Ishikawa (cell line): ENCODE results near the gene PAPLN.

ENCODE experiments used
- CEBPB ChIP-seq: IDR thresholded peaks from 2 replicates; pipeline ENCODE4 v1.6.1; 2012
- CREB1 ChIP-seq: IDR thresholded peaks from 2 replicates; pipeline ENCODE4 v1.6.1; 2012; ENCODE audit warnings: low read depth
- EGR1 ChIP-seq: IDR thresholded peaks from 2 replicates; pipeline ENCODE4 v1.6.1; 2012
- EP300 ChIP-seq: IDR thresholded peaks from 2 replicates; pipeline ENCODE4 v1.6.1; 2012; ENCODE audit warnings: borderline replicate concordance
- FOXM1 ChIP-seq: IDR thresholded peaks from 2 replicates; pipeline ENCODE4 v1.6.1; 2012; ENCODE audit warnings: low read depth, borderline replicate concordance
- NFIC ChIP-seq: IDR thresholded peaks from 2 replicates; pipeline ENCODE4 v1.6.1; 2012
- RAD21 ChIP-seq: IDR thresholded peaks from 2 replicates; pipeline ENCODE4 v1.6.1; 2012; ENCODE audit warnings: low read depth
- TAF1 ChIP-seq: IDR thresholded peaks from 2 replicates; pipeline ENCODE4 v1.6.1; 2012; ENCODE audit warnings: low read depth, mild to moderate bottlenecking
- TCF12 ChIP-seq: IDR thresholded peaks from 2 replicates; pipeline ENCODE4 v1.6.1; 2012; ENCODE audit warnings: low read depth
- TEAD4 ChIP-seq: IDR thresholded peaks from 2 replicates; pipeline ENCODE4 v1.6.1; 2012
- YY1 ChIP-seq: IDR thresholded peaks from 2 replicates; pipeline ENCODE4 v1.6.1; 2012; ENCODE audit warnings: low read depth
- ZBTB7A ChIP-seq: IDR thresholded peaks from 2 replicates; pipeline ENCODE4 v1.6.1; 2012; ENCODE audit warnings: low read depth
- TF ChIP-seq, protein P1 (sequence below): IDR thresholded peaks from 2 replicates; pipeline ENCODE4 v1.6.1; 2012; ENCODE audit warnings: low read depth, mild to moderate bottlenecking
- TF ChIP-seq, protein P2 (sequence below): IDR thresholded peaks from 2 replicates; pipeline ENCODE4 v1.6.1; 2012
- TF ChIP-seq, protein P3 (sequence below): IDR thresholded peaks from 2 replicates; pipeline ENCODE4 v1.6.1; 2012

PAPLN gene, protein sequence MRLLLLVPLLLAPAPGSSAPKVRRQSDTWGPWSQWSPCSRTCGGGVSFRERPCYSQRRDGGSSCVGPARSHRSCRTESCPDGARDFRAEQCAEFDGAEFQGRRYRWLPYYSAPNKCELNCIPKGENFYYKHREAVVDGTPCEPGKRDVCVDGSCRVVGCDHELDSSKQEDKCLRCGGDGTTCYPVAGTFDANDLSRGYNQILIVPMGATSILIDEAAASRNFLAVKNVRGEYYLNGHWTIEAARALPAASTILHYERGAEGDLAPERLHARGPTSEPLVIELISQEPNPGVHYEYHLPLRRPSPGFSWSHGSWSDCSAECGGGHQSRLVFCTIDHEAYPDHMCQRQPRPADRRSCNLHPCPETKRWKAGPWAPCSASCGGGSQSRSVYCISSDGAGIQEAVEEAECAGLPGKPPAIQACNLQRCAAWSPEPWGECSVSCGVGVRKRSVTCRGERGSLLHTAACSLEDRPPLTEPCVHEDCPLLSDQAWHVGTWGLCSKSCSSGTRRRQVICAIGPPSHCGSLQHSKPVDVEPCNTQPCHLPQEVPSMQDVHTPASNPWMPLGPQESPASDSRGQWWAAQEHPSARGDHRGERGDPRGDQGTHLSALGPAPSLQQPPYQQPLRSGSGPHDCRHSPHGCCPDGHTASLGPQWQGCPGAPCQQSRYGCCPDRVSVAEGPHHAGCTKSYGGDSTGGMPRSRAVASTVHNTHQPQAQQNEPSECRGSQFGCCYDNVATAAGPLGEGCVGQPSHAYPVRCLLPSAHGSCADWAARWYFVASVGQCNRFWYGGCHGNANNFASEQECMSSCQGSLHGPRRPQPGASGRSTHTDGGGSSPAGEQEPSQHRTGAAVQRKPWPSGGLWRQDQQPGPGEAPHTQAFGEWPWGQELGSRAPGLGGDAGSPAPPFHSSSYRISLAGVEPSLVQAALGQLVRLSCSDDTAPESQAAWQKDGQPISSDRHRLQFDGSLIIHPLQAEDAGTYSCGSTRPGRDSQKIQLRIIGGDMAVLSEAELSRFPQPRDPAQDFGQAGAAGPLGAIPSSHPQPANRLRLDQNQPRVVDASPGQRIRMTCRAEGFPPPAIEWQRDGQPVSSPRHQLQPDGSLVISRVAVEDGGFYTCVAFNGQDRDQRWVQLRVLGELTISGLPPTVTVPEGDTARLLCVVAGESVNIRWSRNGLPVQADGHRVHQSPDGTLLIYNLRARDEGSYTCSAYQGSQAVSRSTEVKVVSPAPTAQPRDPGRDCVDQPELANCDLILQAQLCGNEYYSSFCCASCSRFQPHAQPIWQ

DNA sequence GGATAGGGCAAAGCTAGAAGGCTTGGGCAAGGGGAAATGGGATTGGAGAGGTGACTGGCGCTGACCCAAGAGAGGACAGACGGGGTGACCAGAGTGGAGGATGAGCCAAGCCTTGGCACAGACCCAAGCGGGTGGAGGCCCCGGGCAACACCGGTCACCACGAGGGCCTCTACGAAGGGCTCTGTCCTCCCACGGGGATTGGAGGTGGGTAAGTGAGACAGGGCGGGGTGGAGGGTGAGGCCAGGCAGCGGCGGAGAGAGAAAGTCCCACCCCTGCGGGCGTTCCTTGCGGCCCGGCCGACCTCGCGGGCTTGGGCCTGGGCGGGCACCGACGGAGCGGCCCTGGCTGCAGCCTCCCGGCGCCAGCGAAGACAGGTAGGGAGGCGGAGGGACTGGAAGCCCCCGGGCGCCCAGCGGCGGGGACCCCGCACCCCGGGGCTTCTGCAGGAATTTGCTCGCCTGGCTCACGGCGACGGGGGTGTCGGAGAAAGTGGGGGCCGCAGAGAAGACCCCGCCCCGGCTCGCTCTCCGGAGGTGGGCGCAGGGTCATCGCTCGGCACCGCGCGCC lies at the start of gene PAPLN:
PAPLN (plus strand) TSS at position 288 of the 567 bp plus-strand sequence. CDS start 2,273 bp downstream, outside the sequence.
- TF ChIP-seq ZBTB7A: peak; percentile 82; the same call in 1 of the 2 replicates
- TF ChIP-seq CREB1: no peak
- TF ChIP-seq NFIC: peak; percentile 52
- no peak for TF ChIP-seq YY1
- TF ChIP-seq, protein P1, sequence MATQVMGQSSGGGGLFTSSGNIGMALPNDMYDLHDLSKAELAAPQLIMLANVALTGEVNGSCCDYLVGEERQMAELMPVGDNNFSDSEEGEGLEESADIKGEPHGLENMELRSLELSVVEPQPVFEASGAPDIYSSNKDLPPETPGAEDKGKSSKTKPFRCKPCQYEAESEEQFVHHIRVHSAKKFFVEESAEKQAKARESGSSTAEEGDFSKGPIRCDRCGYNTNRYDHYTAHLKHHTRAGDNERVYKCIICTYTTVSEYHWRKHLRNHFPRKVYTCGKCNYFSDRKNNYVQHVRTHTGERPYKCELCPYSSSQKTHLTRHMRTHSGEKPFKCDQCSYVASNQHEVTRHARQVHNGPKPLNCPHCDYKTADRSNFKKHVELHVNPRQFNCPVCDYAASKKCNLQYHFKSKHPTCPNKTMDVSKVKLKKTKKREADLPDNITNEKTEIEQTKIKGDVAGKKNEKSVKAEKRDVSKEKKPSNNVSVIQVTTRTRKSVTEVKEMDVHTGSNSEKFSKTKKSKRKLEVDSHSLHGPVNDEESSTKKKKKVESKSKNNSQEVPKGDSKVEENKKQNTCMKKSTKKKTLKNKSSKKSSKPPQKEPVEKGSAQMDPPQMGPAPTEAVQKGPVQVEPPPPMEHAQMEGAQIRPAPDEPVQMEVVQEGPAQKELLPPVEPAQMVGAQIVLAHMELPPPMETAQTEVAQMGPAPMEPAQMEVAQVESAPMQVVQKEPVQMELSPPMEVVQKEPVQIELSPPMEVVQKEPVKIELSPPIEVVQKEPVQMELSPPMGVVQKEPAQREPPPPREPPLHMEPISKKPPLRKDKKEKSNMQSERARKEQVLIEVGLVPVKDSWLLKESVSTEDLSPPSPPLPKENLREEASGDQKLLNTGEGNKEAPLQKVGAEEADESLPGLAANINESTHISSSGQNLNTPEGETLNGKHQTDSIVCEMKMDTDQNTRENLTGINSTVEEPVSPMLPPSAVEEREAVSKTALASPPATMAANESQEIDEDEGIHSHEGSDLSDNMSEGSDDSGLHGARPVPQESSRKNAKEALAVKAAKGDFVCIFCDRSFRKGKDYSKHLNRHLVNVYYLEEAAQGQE: no peak
- TF ChIP-seq TAF1: no peak

DNA sequence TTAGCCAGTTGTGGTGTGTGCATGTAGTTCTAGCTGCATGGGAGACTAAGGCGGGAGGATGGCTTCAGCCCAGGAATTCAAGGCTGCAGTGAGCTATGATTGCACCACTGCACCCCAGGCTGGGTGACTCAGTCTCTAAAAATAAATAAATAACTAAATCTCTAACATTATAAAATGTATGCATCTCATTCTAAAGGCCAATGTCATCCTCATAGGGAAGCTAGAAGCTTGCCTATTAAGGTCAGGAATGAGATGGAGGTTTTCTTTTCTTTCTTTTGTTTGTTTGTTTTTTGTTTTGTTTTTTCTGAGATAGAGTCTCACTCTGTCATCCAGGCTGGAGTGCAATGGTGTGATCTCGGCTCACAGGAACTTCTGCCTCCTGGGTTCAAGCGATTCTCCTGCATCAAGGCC lies 48.8 kb upstream of the PAPLN start:
- no peak for TF ChIP-seq YY1
- no peak for TF ChIP-seq EGR1
- no peak for TF ChIP-seq CREB1
- TF ChIP-seq, protein P2, sequence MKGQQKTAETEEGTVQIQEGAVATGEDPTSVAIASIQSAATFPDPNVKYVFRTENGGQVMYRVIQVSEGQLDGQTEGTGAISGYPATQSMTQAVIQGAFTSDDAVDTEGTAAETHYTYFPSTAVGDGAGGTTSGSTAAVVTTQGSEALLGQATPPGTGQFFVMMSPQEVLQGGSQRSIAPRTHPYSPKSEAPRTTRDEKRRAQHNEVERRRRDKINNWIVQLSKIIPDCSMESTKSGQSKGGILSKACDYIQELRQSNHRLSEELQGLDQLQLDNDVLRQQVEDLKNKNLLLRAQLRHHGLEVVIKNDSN: no peak

DNA sequence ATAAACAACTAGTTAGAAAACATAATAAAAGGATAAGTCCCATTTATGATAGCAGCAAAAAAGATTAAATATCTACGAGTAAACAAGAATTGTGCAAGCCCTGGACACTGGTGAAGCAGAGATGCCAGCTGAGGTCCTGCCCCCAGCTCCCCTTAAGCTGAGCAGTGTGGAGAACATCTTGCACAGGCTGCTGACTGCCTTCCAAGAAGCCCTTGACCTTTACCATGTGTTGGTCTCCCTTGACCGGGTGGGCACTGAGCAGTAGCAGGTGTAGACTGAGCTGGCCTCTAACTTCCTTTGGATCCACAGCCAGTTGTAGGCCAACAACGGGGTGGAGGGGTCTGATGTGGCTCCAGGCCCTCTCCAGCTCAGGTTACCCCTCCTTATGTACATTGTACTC lies 47.7 kb upstream of the PAPLN start:
- TF ChIP-seq, protein P3, sequence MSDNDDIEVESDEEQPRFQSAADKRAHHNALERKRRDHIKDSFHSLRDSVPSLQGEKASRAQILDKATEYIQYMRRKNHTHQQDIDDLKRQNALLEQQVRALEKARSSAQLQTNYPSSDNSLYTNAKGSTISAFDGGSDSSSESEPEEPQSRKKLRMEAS: no peak
- TF ChIP-seq, protein P2: no peak

DNA sequence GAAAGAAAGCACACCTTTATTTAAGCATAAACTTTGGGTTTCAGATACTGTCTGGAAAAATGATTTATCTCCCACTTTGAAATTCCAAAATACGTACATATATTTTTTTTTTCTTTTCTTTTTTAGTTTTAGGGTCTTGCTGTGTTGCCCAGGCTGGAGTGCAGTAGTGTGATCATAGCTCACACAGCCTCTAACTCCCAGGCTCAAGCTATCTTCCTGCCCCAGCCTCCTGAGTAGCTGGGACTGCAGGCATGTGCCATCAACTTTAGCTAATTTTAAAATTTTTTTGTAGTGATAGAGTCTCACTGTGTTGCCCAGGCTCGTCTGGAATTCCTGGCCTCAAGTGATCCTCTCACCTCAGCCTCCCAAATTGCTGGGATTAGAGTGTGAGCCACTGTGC lies 45.9 kb upstream of the PAPLN start:
- TF ChIP-seq, protein P2: no peak
- TF ChIP-seq YY1: no peak
- no peak for TF ChIP-seq ZBTB7A
- TF ChIP-seq CEBPB: no peak
- TF ChIP-seq EP300: no peak
- no peak for TF ChIP-seq EGR1
- TF ChIP-seq, protein P3: no peak
- TF ChIP-seq TEAD4: no peak
- TF ChIP-seq TCF12: no peak

DNA sequence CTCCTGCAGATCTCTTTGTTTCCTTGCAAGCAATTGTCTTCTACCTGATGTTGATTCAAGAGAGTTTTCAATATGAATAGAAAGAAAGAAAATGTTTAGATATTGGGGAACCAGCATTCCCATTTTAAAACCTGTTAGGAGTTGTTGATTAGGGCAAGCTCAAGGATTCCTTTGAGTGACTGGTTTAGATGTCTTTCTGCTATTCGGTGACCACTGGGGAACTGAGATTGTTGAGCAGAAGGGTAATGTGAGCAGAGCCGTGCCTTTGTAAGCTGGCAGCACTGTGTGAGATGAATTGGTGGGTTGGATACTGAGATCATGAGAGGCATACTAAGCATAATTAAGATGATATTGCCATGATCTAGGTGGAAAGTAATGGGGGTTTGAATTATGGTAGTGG lies 39.1 kb upstream of the PAPLN start:
- TF ChIP-seq RAD21 (no peak), TCF12 (no peak), NFIC (no peak), YY1 (no peak), ZBTB7A (no peak), CREB1 (no peak), EP300 (no peak), TAF1 (no peak), CEBPB (no peak), FOXM1 (no peak), TEAD4 (no peak)
- TF ChIP-seq, protein P1: no peak
- TF ChIP-seq, protein P2: no peak
- TF ChIP-seq, protein P3: no peak
